Natural killer cell (primary cell): ENCODE results near the gene ZNF81. TPM values are rescaled to one million over a fixed set of nuclear protein-coding genes. Genes with fewer than 3 reads are reported as not detected.
"Not testable (repeated sequence)": the region's sequence is repeated elsewhere in the genome, so short reads cannot be mapped to it uniquely, and the experiment has no call there.

Experiments used
- ATAC-seq, 3 donors: fragments of 150-1000 bp in 2 of 3; fragments of 200-7000 bp in 1 of 3; cut with Tn5 transposase; 1 replicate in 1 of 3; 2 replicates in 2 of 3; pipeline ENCODE4 v1.10.0; 2021; ENCODE audit warnings: mild to moderate bottlenecking in 2 of 3, moderate library complexity in 2 of 3
- DNase-seq, 2 donors: peaks; one replicate each; pipeline versions ENCODE4 v3.0.0 to v3.0.0-alpha.2; 2013 to 2021; ENCODE audit warnings: mixed read lengths in 1 of 2
- H3K27ac ChIP-seq: one replicate; pipeline ENCODE4 v1.5.1; 2013; ENCODE audit warnings: mild to moderate bottlenecking, low read length
- H3K27me3 ChIP-seq: one replicate; pipeline ENCODE4 v1.6.1; 2013; ENCODE audit warnings: low read length; ENCODE audit not compliant: control insufficient read depth, insufficient read depth
- H3K36me3 ChIP-seq: one replicate; pipeline ENCODE4 v1.6.1; 2013; ENCODE audit warnings: low read length; ENCODE audit not compliant: control insufficient read depth, insufficient read depth
- H3K4me1 ChIP-seq: one replicate; pipeline ENCODE4 v1.6.1; 2013; ENCODE audit warnings: low read length; ENCODE audit not compliant: control insufficient read depth, insufficient read depth
- H3K4me3 ChIP-seq: one replicate; pipeline ENCODE4 v1.5.1; 2013; ENCODE audit warnings: low read length
- H3K9me3 ChIP-seq: one replicate; pipeline ENCODE4 v1.6.1; 2013; ENCODE audit warnings: low read length; ENCODE audit not compliant: control insufficient read depth, insufficient read depth
- H3K27ac Mint-ChIP-seq, 2 donors: one replicate each; pipeline ENCODE4 v1.8.0; 2022; ENCODE audit warnings: mild to moderate bottlenecking in 2 of 2, mixed read lengths in 2 of 2, moderate library complexity in 1 of 2
- H3K27me3 Mint-ChIP-seq, 2 donors: one replicate each; pipeline ENCODE4 v1.8.0; 2022; ENCODE audit warnings: low read depth in 2 of 2, mixed read lengths in 2 of 2
- H3K36me3 Mint-ChIP-seq: one replicate; pipeline ENCODE4 v1.8.0; 2022; ENCODE audit warnings: mixed read lengths
- H3K4me1 Mint-ChIP-seq, 2 donors: one replicate each; pipeline ENCODE4 v1.8.0; 2022; ENCODE audit warnings: mixed read lengths in 2 of 2
- H3K4me3 Mint-ChIP-seq: one replicate; pipeline ENCODE4 v1.8.0; 2022; ENCODE audit warnings: mild to moderate bottlenecking, moderate library complexity, mixed read lengths
- H3K9me3 Mint-ChIP-seq, 2 donors: one replicate each; pipeline ENCODE4 v1.8.0; 2022; ENCODE audit warnings: mixed read lengths in 2 of 2
- CTCF ChIP-seq: fragments of 200-600 bp; IDR thresholded peaks from one replicate; pipeline ENCODE4 v1.8.0; 2022; ENCODE audit warnings: antibody characterized with exemption
- WGBS: methylation state at CpG from one replicate; pipeline ENCODE4 v1.1.7; 2013; ENCODE audit warnings: missing lambda C conversion rate; ENCODE audit not compliant: insufficient coverage; 5-methylcytosine and 5-hydroxymethylcytosine counted together
- intact Hi-C: fragments of 100-400 bp; cut with micrococcal nuclease; formaldehyde crosslinking; loops from one replicate; pipeline ENCODE4 v1.14.2; 2022
- total RNA-seq, 4 donors: library from RNA; stranded (reverse); fragments of 120-200 nt in 1 of 4; gene quantifications; one replicate each; pipeline versions ENCODE4 v1.2.3 to v1.2.4, GENCODE V29; 2013 to 2022

ZNF81 gene
- total RNA-seq, 3 donors from 2014 or later (not counting 1 experiment from before 2014, with no cell fraction given), result 20.9 to 23.7 (median 21.2) TPM

- H3K4me3 Mint-ChIP-seq, result no peak overlapping the region
- no peak overlapping the region for H3K27ac Mint-ChIP-seq
Observed at GRCh38 chrX:47958761-47959342, 122.2 kb downstream of the ZNF81 start.

DNA sequence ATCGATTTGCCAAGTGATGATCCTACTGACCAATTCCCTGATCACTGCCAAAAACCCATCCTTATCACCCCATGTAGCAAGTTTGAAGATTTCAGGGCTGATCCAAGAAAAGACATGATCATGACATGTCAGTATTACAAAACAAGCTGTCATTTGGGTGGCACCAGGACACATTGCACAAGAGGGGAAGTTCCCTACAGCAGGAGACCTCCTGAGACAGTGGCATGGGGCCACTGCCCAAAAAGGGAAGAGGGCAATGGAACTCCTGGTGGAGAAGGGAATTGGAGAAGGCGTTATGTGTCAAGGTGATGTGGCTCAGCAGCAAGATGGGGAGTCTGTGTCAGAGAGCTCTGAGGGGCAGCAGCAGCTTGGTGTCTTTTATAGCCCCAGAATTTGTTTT is 123.7 kb downstream of the ZNF81 start:
- intact Hi-C loops, result no loop called here
- DNase-seq (peak in 1 of 2 donors; percentile 1), ATAC-seq (no peak)
- Histone ChIP-seq H3K4me3 (no peak overlapping the region), H3K36me3 (no peaks in the 10 kb centered on the region), H3K27me3 (no peaks in the 10 kb centered on the region), H3K4me1 (no peaks in the 10 kb centered on the region), H3K27ac (no peak overlapping the region), H3K9me3 (no peaks in the 10 kb centered on the region)
- TF ChIP-seq CTCF, result no peak
- 81% methylated on average over 2 of the region's 2 CpGs for WGBS
- Mint-ChIP-seq H3K9me3 (no peaks in the 10 kb centered on the region), H3K36me3 (peaks cover 4% of the 10 kb centered on the region), H3K4me3 (no peak overlapping the region), H3K27me3 (no peaks in the 10 kb centered on the region), H3K27ac (no peak overlapping the region), H3K4me1 (no peaks in the 10 kb centered on the region)

More at GRCh38 chrX:47958761-47959342, 122.2 kb downstream of the ZNF81 start:
- DNase-seq (peak in 1 of 2 donors; percentile 55), ATAC-seq (peak in 1 of 3 donors; percentile 45)
- intact Hi-C loops, result loop anchor here (10.0 kb wide), 1 partner anchor 66 kb away; no protein-coding TSS in a partner anchor
- TF ChIP-seq CTCF, result no peak
- no peaks in the 10 kb centered on the region for H3K9me3 Mint-ChIP-seq
- Histone ChIP-seq H3K27me3 (no peaks in the 10 kb centered on the region), H3K9me3 (no peaks in the 10 kb centered on the region), H3K4me3 (no peak overlapping the region), H3K4me1 (no peaks in the 10 kb centered on the region), H3K36me3 (no peaks in the 10 kb centered on the region), H3K27ac (no peak overlapping the region)
- peaks cover 4% of the 10 kb centered on the region for H3K36me3 Mint-ChIP-seq
- no peaks in the 10 kb centered on the region for H3K4me1 Mint-ChIP-seq
- no peaks in the 10 kb centered on the region for H3K27me3 Mint-ChIP-seq
- 33% methylated on average over 4 of the region's 4 CpGs for WGBS

DNA sequence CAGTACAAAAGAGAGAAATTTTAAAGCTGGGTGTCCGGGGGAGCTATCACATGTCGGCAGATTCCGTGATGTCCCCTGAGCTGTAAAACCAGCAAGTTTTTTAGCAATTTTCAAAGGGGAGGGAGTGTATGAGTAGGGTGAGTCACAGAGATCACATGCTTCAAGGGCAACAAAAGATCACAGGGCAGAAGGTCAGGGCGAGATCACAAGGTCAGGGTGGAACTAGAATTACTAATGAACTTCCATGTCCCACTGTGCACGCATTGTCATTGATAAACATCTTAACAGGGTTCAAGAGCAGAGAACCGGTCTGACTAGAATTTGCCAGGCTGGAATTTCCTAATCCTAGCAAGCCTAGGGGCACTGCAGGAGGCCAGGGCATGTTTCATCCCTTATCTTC is 125.1 kb downstream of the ZNF81 start:
- 95% methylated on average over 5 of the region's 6 CpGs for WGBS
- H3K27me3 ChIP-seq, H3K4me3 ChIP-seq, DNase-seq, H3K4me1 ChIP-seq, H3K36me3 Mint-ChIP-seq, H3K4me1 Mint-ChIP-seq, H3K27me3 Mint-ChIP-seq, H3K4me3 Mint-ChIP-seq, H3K9me3 ChIP-seq, H3K9me3 Mint-ChIP-seq, H3K27ac Mint-ChIP-seq, intact Hi-C loops, H3K36me3 ChIP-seq, H3K27ac ChIP-seq, ATAC-seq: not testable (repeated sequence)

DNA sequence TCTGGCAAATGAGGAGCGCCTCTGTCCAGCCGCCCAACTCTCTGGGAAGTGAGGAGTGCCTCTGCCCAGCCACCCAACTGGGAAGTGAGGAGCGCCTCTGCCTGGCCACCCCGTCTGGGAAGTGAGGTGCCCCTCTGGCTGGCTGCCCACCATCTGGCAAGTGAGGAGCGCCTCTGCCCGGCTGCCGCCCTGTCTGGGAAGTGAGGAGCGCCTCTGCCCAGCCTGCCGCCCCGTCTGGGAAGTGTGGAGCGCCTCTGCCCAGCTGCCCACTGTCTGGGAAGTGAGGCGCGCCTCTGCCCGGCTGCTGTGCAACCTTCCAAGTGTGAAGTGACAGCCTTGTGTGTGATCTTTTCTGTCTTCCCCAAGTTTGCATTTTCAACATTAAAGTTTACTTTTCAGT is 128.8 kb downstream of the ZNF81 start:
- H3K27me3 ChIP-seq, H3K4me3 ChIP-seq, H3K27me3 Mint-ChIP-seq, DNase-seq, H3K4me1 ChIP-seq, H3K36me3 ChIP-seq, ATAC-seq, H3K9me3 Mint-ChIP-seq, H3K4me3 Mint-ChIP-seq, intact Hi-C loops, H3K9me3 ChIP-seq, H3K27ac Mint-ChIP-seq, H3K36me3 Mint-ChIP-seq, H3K4me1 Mint-ChIP-seq, H3K27ac ChIP-seq: not testable (repeated sequence)
- 97% methylated on average over 11 of the region's 14 CpGs for WGBS

Other genes starting within 250 kb of the ZNF81 start
- under 1 TPM in 1 of 3 donors, not detected in 2; 0.40 TPM for gene SYN1, start 217.0 kb upstream of the ZNF81 start, total RNA-seq
- gene CFP, start 207.0 kb upstream of the ZNF81 start, total RNA-seq, result 10 to 100 TPM in 2 of 3 donors, 1 to 10 TPM in 1; 9.0 to 21.1 (median 19.3) TPM
- 10 to 100 TPM; 14.1 to 15.2 (median 14.8) TPM for gene ELK1, start 186.3 kb upstream of the ZNF81 start, total RNA-seq
- gene UXT, start 177.7 kb upstream of the ZNF81 start, total RNA-seq, result 100 to 1,000 TPM in 1 of 3 donors, 10 to 100 TPM in 2; 88.2 to 102 (median 95.4) TPM
- 10 to 100 TPM in 1 of 3 donors, 1 to 10 TPM in 2; 7.1 to 10.4 (median 7.8) TPM for gene ZNF182, start 167.1 kb downstream of the ZNF81 start, total RNA-seq
- not detected for gene SPACA5, start 170.1 kb downstream of the ZNF81 start, total RNA-seq
- gene ZNF630, start 234.7 kb downstream of the ZNF81 start, total RNA-seq, result 1 to 10 TPM; 2.2 to 3.4 (median 3.1) TPM